H9 (cell line): ENCODE results near the gene ZNF205. TPM values are rescaled to one million over a fixed set of nuclear protein-coding genes. Genes with fewer than 3 reads are reported as not detected.

ENCODE experiments used
- DNase-seq: peaks from one replicate; pipeline ENCODE4 v3.0.0-alpha.2; 2017
- H2AFZ ChIP-seq: one replicate; pipeline ENCODE4 v1.6.1; 2013; ENCODE audit warnings: mild to moderate bottlenecking, low read length, control low read depth, moderate library complexity
- H2AK5ac ChIP-seq: 2 replicates; pipeline ENCODE4 v1.6.1; 2013; ENCODE audit warnings: low read length, control low read depth, mixed read lengths; ENCODE audit not compliant: insufficient read length
- H2BK120ac ChIP-seq: one replicate; pipeline ENCODE4 v1.6.1; 2013; ENCODE audit warnings: low read depth, mild to moderate bottlenecking, low read length, control low read depth, inconsistent platforms; ENCODE audit not compliant: poor library complexity, severe bottlenecking
- H2BK12ac ChIP-seq: 2 replicates; pipeline ENCODE4 v1.6.1; 2013; ENCODE audit warnings: low read length, control low read depth, mixed read lengths, low read depth; ENCODE audit not compliant: insufficient read length
- H2BK15ac ChIP-seq: 2 replicates; pipeline ENCODE4 v1.6.1; 2013; ENCODE audit warnings: low read depth, low read length, control low read depth
- H2BK20ac ChIP-seq: one replicate; pipeline ENCODE4 v1.6.1; 2013; ENCODE audit warnings: low read depth, mild to moderate bottlenecking, low read length, control low read depth, inconsistent platforms; ENCODE audit not compliant: poor library complexity, severe bottlenecking
- H2BK5ac ChIP-seq: 2 replicates; pipeline ENCODE4 v1.6.1; 2013; ENCODE audit warnings: low read length, control low read depth, mixed read lengths; ENCODE audit not compliant: insufficient read length
- H3K14ac ChIP-seq: 2 replicates; pipeline ENCODE4 v1.6.1; 2013; ENCODE audit warnings: low read length, control low read depth; ENCODE audit not compliant: insufficient read depth
- H3K18ac ChIP-seq: 2 replicates; pipeline ENCODE4 v1.6.1; 2013; ENCODE audit warnings: low read depth, mild to moderate bottlenecking, mixed read lengths, low read length, control low read depth; ENCODE audit not compliant: insufficient read length
- H3K23ac ChIP-seq: 2 replicates; pipeline ENCODE4 v1.6.1; 2013; ENCODE audit warnings: low read length, control low read depth, mixed read lengths, low read depth; ENCODE audit not compliant: insufficient read length
- H3K23me2 ChIP-seq: 2 replicates; pipeline ENCODE4 v1.6.1; 2013; ENCODE audit warnings: low read depth, mild to moderate bottlenecking, mixed read lengths, low read length, control low read depth; ENCODE audit not compliant: insufficient read length, poor library complexity, severe bottlenecking
- H3K27ac ChIP-seq: 2 replicates; pipeline ENCODE4 v1.5.1; 2013; ENCODE audit warnings: low read length, control low read depth, mixed read lengths, low read depth; ENCODE audit not compliant: insufficient read length
- H3K27me3 ChIP-seq: 2 replicates; pipeline ENCODE4 v1.6.1; 2013; ENCODE audit warnings: low read length, control low read depth, inconsistent platforms; ENCODE audit not compliant: insufficient read depth
- H3K4ac ChIP-seq: 2 replicates; pipeline ENCODE4 v1.6.1; 2013; ENCODE audit warnings: low read depth, mild to moderate bottlenecking, control low read depth, inconsistent platforms, low read length, moderate library complexity
- H3K4me1 ChIP-seq: 2 replicates; pipeline ENCODE4 v1.6.1; 2013; ENCODE audit warnings: low read length, control low read depth, inconsistent platforms; ENCODE audit not compliant: insufficient read depth
- H3K4me2 ChIP-seq: 2 replicates; pipeline ENCODE4 v1.6.1; 2013; ENCODE audit warnings: low read length, control low read depth, mixed read lengths; ENCODE audit not compliant: insufficient read length, insufficient read depth
- H3K56ac ChIP-seq: 2 replicates; pipeline ENCODE4 v1.6.1; 2013; ENCODE audit warnings: low read depth, mild to moderate bottlenecking, mixed read lengths, low read length, control low read depth; ENCODE audit not compliant: insufficient read length
- H3K79me1 ChIP-seq: 2 replicates; pipeline ENCODE4 v1.6.1; 2013; ENCODE audit warnings: low read depth, mild to moderate bottlenecking, moderate library complexity, low read length, control low read depth, inconsistent platforms; ENCODE audit not compliant: insufficient read depth, poor library complexity, severe bottlenecking
- H3K79me2 ChIP-seq: 2 replicates; pipeline ENCODE4 v1.6.1; 2013; ENCODE audit warnings: low read length, control low read depth, inconsistent platforms; ENCODE audit not compliant: insufficient read depth
- H3K9ac ChIP-seq: 2 replicates; pipeline ENCODE4 v1.6.1; 2013; ENCODE audit warnings: low read length, control low read depth, mixed read lengths; ENCODE audit not compliant: insufficient read length; ENCODE audit errors: extremely low read depth
- H3K9me3 ChIP-seq: one replicate; pipeline ENCODE4 v1.6.1; 2013; ENCODE audit warnings: low read depth, low read length, inconsistent platforms; ENCODE audit not compliant: control insufficient read depth
- H3T11ph ChIP-seq: one replicate; pipeline ENCODE4 v1.6.1; 2013; ENCODE audit warnings: mild to moderate bottlenecking, low read length, control low read depth, inconsistent platforms
- H4K20me1 ChIP-seq: one replicate; pipeline ENCODE4 v1.6.1; 2013; ENCODE audit not compliant: control insufficient read depth, insufficient read length, insufficient read depth
- H4K5ac ChIP-seq: 2 replicates; pipeline ENCODE4 v1.6.1; 2013; ENCODE audit warnings: low read depth, mild to moderate bottlenecking, mixed read lengths, low read length, control low read depth; ENCODE audit not compliant: insufficient read length
- H4K8ac ChIP-seq: replicated peaks from 2 replicates; pipeline ENCODE4 v1.6.1; 2013; ENCODE audit warnings: low read length, control low read depth, mixed read lengths, low read depth; ENCODE audit not compliant: insufficient read length
- H4K91ac ChIP-seq: 2 replicates; pipeline ENCODE4 v1.6.1; 2013; ENCODE audit warnings: low read depth, mild to moderate bottlenecking, moderate library complexity, mixed read lengths, low read length, control low read depth; ENCODE audit not compliant: insufficient read length
- H3K27ac Mint-ChIP-seq, 3 experiments: 2 replicates in 2 of 3; 3 replicates in 1 of 3; pipeline ENCODE4 v1.8.0; 2020 to 2021; ENCODE audit warnings: mixed read lengths in 3 of 3, mild to moderate bottlenecking in 1 of 3, moderate library complexity in 1 of 3
- H3K27me3 Mint-ChIP-seq: 2 replicates; pipeline ENCODE4 v1.8.0; 2021; ENCODE audit warnings: low read depth, mild to moderate bottlenecking, moderate library complexity, mixed read lengths
- H3K36me3 Mint-ChIP-seq, 3 experiments: 2 replicates in 2 of 3; 3 replicates in 1 of 3; pipeline ENCODE4 v1.8.0; 2020 to 2021; ENCODE audit warnings: low read depth in 3 of 3, mixed read lengths in 3 of 3; ENCODE audit not compliant: insufficient read depth in 1 of 3
- H3K4me1 Mint-ChIP-seq, 2 experiments: 2 replicates each; pipeline ENCODE4 v1.8.0; 2020; ENCODE audit warnings: mixed read lengths in 2 of 2
- H3K4me3 Mint-ChIP-seq, 2 experiments: 2 replicates in 1 of 2; 3 replicates in 1 of 2; pipeline ENCODE4 v1.8.0; 2020 to 2021; ENCODE audit warnings: mild to moderate bottlenecking in 2 of 2, mixed read lengths in 2 of 2, moderate library complexity in 1 of 2
- H3K9me3 Mint-ChIP-seq, 2 experiments: 2 replicates in 1 of 2; 3 replicates in 1 of 2; pipeline ENCODE4 v1.8.0; 2020; ENCODE audit warnings: mild to moderate bottlenecking in 2 of 2, mixed read lengths in 2 of 2, moderate library complexity in 1 of 2
- WGBS: extraction: QIAGEN DNeasy Blood & Tissue Kit; methylation state at CpG from one replicate; pipeline ENCODE4 v1.1.7; 2013; ENCODE audit warnings: missing lambda C conversion rate, low lambda C conversion rate, mixed read lengths; ENCODE audit not compliant: insufficient read length; ENCODE audit errors: extremely low coverage; 5-methylcytosine and 5-hydroxymethylcytosine counted together
- total RNA-seq: library from RNA; stranded (reverse); gene quantifications from 2 replicates; pipeline ENCODE4 v1.2.1, GENCODE V29; 2021
- TF ChIP-seq, protein P1 (sequence below): fragments of 200-600 bp; sonication (generic); conservative IDR thresholded peaks from 3 replicates; pipeline ENCODE4 v1.8.0; 2021; ENCODE audit warnings: antibody characterized with exemption, mild to moderate bottlenecking

ZNF205 gene
- total RNA-seq, 1 experiment from 2014 or later: 16.8 TPM

- Histone ChIP-seq H4K91ac (no peak overlapping the region), H3K23me2 (no peaks in the 10 kb centered on the region), H3K9me3 (no peaks in the 10 kb centered on the region), H4K5ac (no peak overlapping the region), H3K56ac (no peak overlapping the region), H2BK12ac (no peak overlapping the region), H3K27me3 (no peaks in the 10 kb centered on the region), H3K4ac (no peak overlapping the region), H3K79me1 (no peaks in the 10 kb centered on the region), H3K9ac (no peak overlapping the region), H3K18ac (no peak overlapping the region), H2BK20ac (no peak overlapping the region), H3K4me1 (no peaks in the 10 kb centered on the region), H3K4me2 (no peak overlapping the region), H2AK5ac (no peak overlapping the region), H2BK120ac (no peak overlapping the region), H3K79me2 (no peaks in the 10 kb centered on the region), H3K23ac (no peak overlapping the region), H2BK15ac (no peak overlapping the region), H3K27ac (no peak overlapping the region), H3K14ac (no peak overlapping the region), H2AFZ (no peak overlapping the region), H2BK5ac (no peak overlapping the region), H3T11ph (no peak overlapping the region), H4K20me1 (no peaks in the 10 kb centered on the region), H4K8ac (no peak overlapping the region)
- no CpG with 5 or more reads among the region's 18 CpGs for WGBS
- Mint-ChIP-seq H3K36me3 (peaks cover 5 to 16% (median 12%) of the 10 kb centered on the region in 3 experiments; a peak in 5 of 7 replicates), H3K4me3 (no peak overlapping the region; a peak in 1 of 5 replicates), H3K27ac (peak overlapping the region in 1 of 3 experiments; percentile 47; a peak in 1 of 7 replicates), H3K9me3 (no peaks in the 10 kb centered on the region), H3K4me1 (peaks cover 5 to 8% of the 10 kb centered on the region in 2 experiments; a peak in 3 of 4 replicates), H3K27me3 (peaks cover 33% of the 10 kb centered on the region)
- TF ChIP-seq, protein P1, sequence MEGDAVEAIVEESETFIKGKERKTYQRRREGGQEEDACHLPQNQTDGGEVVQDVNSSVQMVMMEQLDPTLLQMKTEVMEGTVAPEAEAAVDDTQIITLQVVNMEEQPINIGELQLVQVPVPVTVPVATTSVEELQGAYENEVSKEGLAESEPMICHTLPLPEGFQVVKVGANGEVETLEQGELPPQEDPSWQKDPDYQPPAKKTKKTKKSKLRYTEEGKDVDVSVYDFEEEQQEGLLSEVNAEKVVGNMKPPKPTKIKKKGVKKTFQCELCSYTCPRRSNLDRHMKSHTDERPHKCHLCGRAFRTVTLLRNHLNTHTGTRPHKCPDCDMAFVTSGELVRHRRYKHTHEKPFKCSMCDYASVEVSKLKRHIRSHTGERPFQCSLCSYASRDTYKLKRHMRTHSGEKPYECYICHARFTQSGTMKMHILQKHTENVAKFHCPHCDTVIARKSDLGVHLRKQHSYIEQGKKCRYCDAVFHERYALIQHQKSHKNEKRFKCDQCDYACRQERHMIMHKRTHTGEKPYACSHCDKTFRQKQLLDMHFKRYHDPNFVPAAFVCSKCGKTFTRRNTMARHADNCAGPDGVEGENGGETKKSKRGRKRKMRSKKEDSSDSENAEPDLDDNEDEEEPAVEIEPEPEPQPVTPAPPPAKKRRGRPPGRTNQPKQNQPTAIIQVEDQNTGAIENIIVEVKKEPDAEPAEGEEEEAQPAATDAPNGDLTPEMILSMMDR: no peak
- peak; percentile 26 for DNase-seq
Observed at GRCh38 chr16:3144321-3144983, 32.1 kb downstream of the ZNF205 start.
